Neural cell (in vitro differentiated cells): ENCODE results near the gene UNC5C. TPM values are rescaled to one million over a fixed set of nuclear protein-coding genes. Genes with fewer than 3 reads are reported as not detected.

Experiments used
- H2AFZ ChIP-seq: fragments of 200-600, 300-800 bp; sonication (generic), shearing (Covaris generic); 2 replicates; pipeline ENCODE4 v1.6.0; 2014; ENCODE audit warnings: low read depth, mild to moderate bottlenecking, antibody characterized with exemption, low read length, moderate library complexity
- H3F3A ChIP-seq: fragments of 200-600 bp; shearing (Covaris generic); 2 replicates; pipeline ENCODE4 v1.6.1; 2016; ENCODE audit warnings: mild to moderate bottlenecking, moderate library complexity, mixed read lengths, antibody characterized with exemption, low read length; ENCODE audit not compliant: insufficient read depth, poor library complexity, severe bottlenecking
- H3K27ac ChIP-seq: fragments of 200-600, 300-800 bp; sonication (generic), shearing (Covaris generic); 2 replicates; pipeline ENCODE4 v1.5.1; 2014; ENCODE audit warnings: mild to moderate bottlenecking, low read length, moderate library complexity
- H3K27me3 ChIP-seq: fragments of 300-800, 200-600 bp; sonication (generic), shearing (Covaris generic); 2 replicates; pipeline ENCODE4 v1.6.0; 2014; ENCODE audit warnings: mild to moderate bottlenecking, low read depth, low read length, moderate library complexity; ENCODE audit not compliant: insufficient read depth
- H3K36me3 ChIP-seq: fragments of 300-800, 200-600 bp; sonication (generic), shearing (Covaris generic); 2 replicates; pipeline ENCODE4 v1.5.1; 2014; ENCODE audit warnings: mild to moderate bottlenecking, antibody characterized with exemption, low read length, moderate library complexity; ENCODE audit not compliant: insufficient read depth
- H3K4me2 ChIP-seq: fragments of 300-800, 200-600 bp; sonication (generic), shearing (Covaris generic); 2 replicates; pipeline ENCODE4 v1.6.0; 2014; ENCODE audit warnings: mild to moderate bottlenecking, low read length
- H3K4me3 ChIP-seq: fragments of 300-800, 200-600 bp; sonication (generic), shearing (Covaris generic); 2 replicates; pipeline ENCODE4 v1.5.1; 2014; ENCODE audit warnings: mild to moderate bottlenecking, low read length, moderate library complexity
- H3K79me2 ChIP-seq: fragments of 200-600 bp; shearing (Covaris generic); replicated peaks from 2 replicates; pipeline ENCODE4 v1.6.0; 2014; ENCODE audit warnings: mild to moderate bottlenecking, low read length, moderate library complexity; ENCODE audit not compliant: insufficient read depth
- H3K9ac ChIP-seq: fragments of 300-800, 200-600 bp; sonication (generic), shearing (Covaris generic); 2 replicates; pipeline ENCODE4 v1.6.1; 2016; ENCODE audit warnings: mild to moderate bottlenecking, low read length, mixed read lengths
- H3K9me2 ChIP-seq: fragments of 200-600 bp; shearing (Covaris generic); 2 replicates; pipeline ENCODE4 v1.6.1; 2016; ENCODE audit warnings: mild to moderate bottlenecking, low read length, mixed read lengths; ENCODE audit not compliant: insufficient read depth
- H3K9me3 ChIP-seq: fragments of 200-600, 300-800 bp; sonication (generic), shearing (Covaris generic); 2 replicates; pipeline ENCODE4 v1.6.1; 2016; ENCODE audit warnings: mild to moderate bottlenecking, mixed run types, low read length, moderate library complexity, mixed read lengths
- H4K20me1 ChIP-seq: fragments of 200-600 bp; shearing (Covaris generic); 2 replicates; pipeline ENCODE4 v1.6.1; 2016; ENCODE audit warnings: mild to moderate bottlenecking, mixed run types; ENCODE audit not compliant: insufficient read depth
- CTCF ChIP-seq: fragments of 450-650 bp; IDR thresholded peaks from 2 replicates; pipeline ENCODE4 v1.5.1; 2014; ENCODE audit warnings: antibody characterized with exemption, mild to moderate bottlenecking, moderate library complexity; ENCODE audit not compliant: poor library complexity, severe bottlenecking
- EP300 ChIP-seq: fragments of 450-650 bp; conservative IDR thresholded peaks from 2 replicates; pipeline ENCODE4 v1.6.1; 2014; ENCODE audit warnings: antibody characterized with exemption, mild to moderate bottlenecking, moderate library complexity; ENCODE audit not compliant: poor library complexity, severe bottlenecking
- EZH2 ChIP-seq: fragments of 200-600, 300-800 bp; shearing (Covaris generic), sonication (generic); IDR thresholded peaks from 2 replicates; pipeline ENCODE4 v1.6.1; 2014; ENCODE audit warnings: antibody characterized with exemption, low read length, borderline replicate concordance, mild to moderate bottlenecking; ENCODE audit not compliant: insufficient read depth, poor library complexity, severe bottlenecking
- MXI1 ChIP-seq: fragments of 450-650 bp; conservative IDR thresholded peaks from 2 replicates; pipeline ENCODE4 v1.6.1; 2014; ENCODE audit warnings: antibody characterized with exemption, mild to moderate bottlenecking; ENCODE audit not compliant: poor library complexity, severe bottlenecking
- POLR2AphosphoS5 ChIP-seq: IDR thresholded peaks from 2 replicates; pipeline ENCODE4 v1.6.1; 2012
- RAD21 ChIP-seq: fragments of 450-650 bp; conservative IDR thresholded peaks from 2 replicates; pipeline ENCODE4 v1.6.1; 2014; ENCODE audit warnings: antibody characterized with exemption, mild to moderate bottlenecking, moderate library complexity
- REST ChIP-seq: IDR thresholded peaks from 2 replicates; pipeline ENCODE4 v1.6.1; 2012; ENCODE audit warnings: borderline replicate concordance
- SMC3 ChIP-seq: fragments of 450-650 bp; conservative IDR thresholded peaks from 2 replicates; pipeline ENCODE4 v1.6.1; 2014; ENCODE audit warnings: antibody characterized with exemption, mild to moderate bottlenecking, moderate library complexity; ENCODE audit not compliant: poor library complexity
- TAF1 ChIP-seq: IDR thresholded peaks from 2 replicates; pipeline ENCODE4 v1.6.1; 2012; ENCODE audit warnings: low read depth
- polyA plus RNA-seq: library from polyadenylated mRNA; depleted of rRNA; stranded (reverse); fragments of >200 nt; gene quantifications from 2 replicates; pipeline ENCODE4 v1.2.3, GENCODE V29; 2014

The UNC5C gene
- polyA plus RNA-seq, 1 donor from 2014 or later: 0.56 TPM

GRCh38 chr4:95572304-95572991, 23.7 kb upstream of the UNC5C start:
- Histone ChIP-seq H3K4me2 (no peak overlapping the region), H3F3A (no peaks in the 10 kb centered on the region), H3K4me3 (no peak overlapping the region), H3K79me2 (no peaks in the 10 kb centered on the region), H2AFZ (no peak overlapping the region), H3K9me3 (no peaks in the 10 kb centered on the region), H3K27ac (no peak overlapping the region), H3K27me3 (no peaks in the 10 kb centered on the region), H3K9ac (no peak overlapping the region), H3K9me2 (no peaks in the 10 kb centered on the region), H3K36me3 (no peaks in the 10 kb centered on the region), H4K20me1 (no peaks in the 10 kb centered on the region)
- TF ChIP-seq EP300 (no peak), SMC3 (no peak), REST (no peak), MXI1 (no peak), TAF1 (no peak), CTCF (no peak), EZH2 (no peak), RAD21 (no peak), POLR2AphosphoS5 (no peak)

- Histone ChIP-seq H3K9ac (no peak overlapping the region), H3K27ac (no peak overlapping the region), H3F3A (no peaks in the 10 kb centered on the region), H4K20me1 (no peaks in the 10 kb centered on the region), H3K4me3 (no peak overlapping the region), H3K36me3 (no peaks in the 10 kb centered on the region), H3K9me3 (no peaks in the 10 kb centered on the region), H3K27me3 (no peaks in the 10 kb centered on the region), H3K4me2 (no peak overlapping the region), H3K79me2 (no peaks in the 10 kb centered on the region), H3K9me2 (no peaks in the 10 kb centered on the region), H2AFZ (no peak overlapping the region)
- TF ChIP-seq MXI1 (no peak), SMC3 (no peak), EZH2 (no peak), REST (no peak), CTCF (no peak), RAD21 (no peak), EP300 (no peak), POLR2AphosphoS5 (no peak), TAF1 (no peak)
Measured at GRCh38 chr4:95571577-95571976, 22.8 kb upstream of the UNC5C start.
